Mesodermal cell (in vitro differentiated cells): ENCODE data around the gene RTF1. TPM values are rescaled to one million over a fixed set of nuclear protein-coding genes. Genes with fewer than 3 reads are reported as not detected.
"Not testable (repeated sequence)": the region's sequence is repeated elsewhere in the genome, so short reads cannot be mapped to it uniquely, and the experiment has no call there.

Source experiments
- H3K27ac ChIP-seq: 2 replicates; pipeline ENCODE4 v1.7.0; 2013; ENCODE audit warnings: mild to moderate bottlenecking, low read depth, low read length, moderate library complexity; ENCODE audit not compliant: severe bottlenecking
- H3K36me3 ChIP-seq: 2 replicates; pipeline ENCODE4 v1.7.1; 2013; ENCODE audit warnings: mild to moderate bottlenecking, low read length, moderate library complexity; ENCODE audit not compliant: control insufficient read depth, insufficient read depth
- H3K4me1 ChIP-seq: one replicate; pipeline ENCODE4 v1.7.1; 2013; ENCODE audit warnings: mild to moderate bottlenecking, low read length; ENCODE audit not compliant: insufficient read depth, control insufficient read depth, poor library complexity, severe bottlenecking
- H3K4me3 ChIP-seq: 2 replicates; pipeline ENCODE4 v1.7.0; 2013; ENCODE audit warnings: low read length, control low read depth, mild to moderate bottlenecking; ENCODE audit not compliant: insufficient read depth, poor library complexity, severe bottlenecking; ENCODE audit errors: extremely low read depth
- H3K9me3 ChIP-seq: 2 replicates; pipeline ENCODE4 v1.7.1; 2013; ENCODE audit warnings: mild to moderate bottlenecking, low read length, moderate library complexity; ENCODE audit not compliant: control insufficient read depth
- WGBS, 2 experiments: methylation state at CpG; one replicate each; pipeline ENCODE4 v1.1.5; 2013; ENCODE audit warnings: missing lambda C conversion rate in 2 of 2; ENCODE audit not compliant: insufficient coverage in 2 of 2; 5-methylcytosine and 5-hydroxymethylcytosine counted together
- polyA plus RNA-seq, 2 experiments: library from polyadenylated mRNA; stranded (reverse); fragments of 50-300 nt; gene quantifications; one replicate each; pipeline ENCODE4 v1.2.3, GENCODE V29; 2013

RTF1 gene
- polyA plus RNA-seq (2013, experiment 1 of 2), result 54.5 TPM
- polyA plus RNA-seq (2013, experiment 2 of 2), result 53.4 TPM

DNA sequence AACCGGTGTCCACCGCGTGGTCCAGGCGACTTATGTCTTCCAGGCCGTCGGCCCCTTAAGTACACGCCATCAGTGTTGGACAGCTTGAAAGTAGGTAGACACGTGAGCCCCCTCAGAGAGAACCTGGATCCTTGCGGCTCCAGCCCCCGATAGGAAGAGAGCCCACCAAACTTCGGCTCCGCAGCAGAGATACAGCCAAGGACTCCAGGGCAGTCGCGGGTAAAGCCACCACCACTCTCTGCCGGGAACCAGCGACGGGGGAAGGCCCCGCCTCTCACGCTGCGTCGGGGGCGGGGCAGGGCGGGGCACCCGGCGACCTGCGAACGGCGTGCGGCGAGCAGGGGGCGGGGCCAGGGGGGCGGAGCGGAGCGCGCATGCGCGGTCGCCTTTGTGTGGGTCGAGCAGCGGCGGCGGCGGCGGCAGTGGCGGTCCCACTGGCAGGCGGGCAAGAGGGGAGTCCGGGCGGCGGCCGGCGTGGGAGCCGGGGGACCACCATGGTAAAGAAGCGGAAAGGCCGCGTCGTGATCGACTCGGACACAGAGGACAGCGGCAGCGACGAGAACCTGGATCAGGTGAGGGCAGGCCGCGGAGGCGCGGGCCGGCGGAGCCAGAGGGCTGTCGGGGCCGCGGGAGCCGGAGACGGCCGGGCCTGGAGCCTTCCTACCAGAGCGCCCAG lies at the start of gene RTF1:
Gene RTF1, plus strand, starts transcription at position 354 of the 676 bp plus-strand sequence. Its CDS starts 21 bp downstream, at position 375.
- WGBS, 2 experiments, result 0% methylated on average over 58 to 65 of the region's 74 CpGs
- H3K36me3 ChIP-seq, result peaks cover 6% of the 10 kb centered on the region
- no peaks in the 10 kb centered on the region for H3K4me1 ChIP-seq
- no peaks in the 10 kb centered on the region for H3K9me3 ChIP-seq
- H3K27ac ChIP-seq, result peak within 1 kb of the TSS; percentile 67
- peak within 1 kb of the TSS; percentile 95 for H3K4me3 ChIP-seq

DNA sequence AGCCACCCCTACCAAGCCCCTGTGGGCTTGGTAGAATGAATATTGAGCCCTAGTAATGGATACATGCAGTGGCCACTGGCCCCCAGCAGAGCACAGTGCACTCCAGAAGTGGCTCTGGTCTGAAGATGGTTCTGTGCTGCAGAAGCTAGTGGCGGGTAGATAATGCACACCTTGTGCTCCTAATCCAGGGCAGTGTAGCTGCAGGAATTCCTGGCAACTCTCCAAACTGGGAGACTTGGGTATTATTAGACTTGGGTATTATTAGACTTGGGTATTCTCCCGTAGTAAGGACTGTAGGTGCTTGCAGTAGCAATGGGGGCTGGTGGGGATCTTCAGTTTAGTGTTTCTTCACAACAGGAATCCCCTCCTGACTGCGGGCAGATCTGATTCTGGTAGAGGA lies 49.5 kb upstream of the RTF1 start:
- peaks cover 90% of the 10 kb centered on the region for H3K36me3 ChIP-seq
- H3K4me3 ChIP-seq, result no peak overlapping the region
- H3K4me1 ChIP-seq, result no peaks in the 10 kb centered on the region
- H3K27ac ChIP-seq, result no peak overlapping the region
- 92 to 100% methylated on average over 3 of the region's 3 CpGs for WGBS, 2 experiments
- no peaks in the 10 kb centered on the region for H3K9me3 ChIP-seq

DNA sequence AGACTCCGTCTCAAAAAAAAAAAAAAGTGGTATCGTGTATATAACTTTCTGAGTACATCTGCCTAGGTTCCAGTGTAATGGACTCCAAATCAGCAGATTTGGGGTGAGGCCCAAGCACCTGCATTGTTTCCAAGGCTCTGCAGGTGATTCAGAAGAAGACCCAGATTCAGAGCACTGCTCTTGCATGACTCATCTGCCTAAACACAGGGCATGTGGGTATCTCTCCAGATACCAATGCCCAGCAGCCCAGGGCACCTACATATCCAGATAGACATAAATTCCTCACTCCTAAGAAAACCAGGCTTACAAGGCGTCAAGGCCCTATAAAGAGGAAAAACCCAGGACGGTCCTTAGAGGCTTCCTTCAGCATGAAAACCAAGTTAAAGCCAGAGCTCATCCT lies 38.9 kb upstream of the RTF1 start:
- Histone ChIP-seq H3K4me3 (no peak overlapping the region), H3K36me3 (peaks cover 81% of the 10 kb centered on the region), H3K4me1 (no peaks in the 10 kb centered on the region), H3K27ac (no peak overlapping the region), H3K9me3 (no peaks in the 10 kb centered on the region)
- WGBS, 2 experiments, result 91 to 97% methylated on average over 3 to 4 of the region's 4 CpGs

DNA sequence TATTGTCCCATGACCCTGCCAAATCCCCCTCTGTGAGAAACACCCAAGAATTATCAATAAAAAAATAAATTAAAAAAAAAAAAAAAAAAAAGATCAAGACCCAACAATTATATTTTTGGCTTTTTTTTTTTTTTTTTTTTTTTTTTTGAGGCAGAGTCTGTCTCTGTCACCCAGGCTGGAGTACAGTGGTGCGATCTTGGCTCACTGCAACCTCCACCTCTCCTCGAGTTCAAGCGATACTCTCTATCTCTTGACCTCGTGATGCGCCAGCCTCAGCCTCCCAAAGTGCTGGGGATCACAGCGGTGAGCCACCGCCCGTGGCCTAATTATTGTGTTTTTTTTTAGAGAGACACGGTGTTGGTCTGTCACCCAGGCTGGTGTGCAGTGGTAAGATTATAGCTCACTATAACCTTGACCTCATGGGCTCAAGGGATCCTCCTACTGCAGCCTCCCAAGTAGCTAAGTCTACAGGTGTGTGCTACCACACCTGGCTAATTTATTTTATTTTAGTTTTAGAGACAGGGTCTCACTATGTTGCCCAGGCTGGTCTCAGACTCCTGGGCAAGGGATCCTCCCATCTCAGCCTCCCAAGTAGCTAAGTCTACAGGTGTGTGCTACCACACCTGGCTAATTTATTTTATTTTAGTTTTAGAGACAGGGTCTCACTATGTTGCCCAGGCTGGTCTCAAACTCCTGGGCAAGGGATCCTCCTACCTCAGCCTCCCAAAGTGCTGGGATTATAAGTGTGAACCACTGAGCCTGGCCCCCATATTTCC lies 32.7 kb upstream of the RTF1 start:
- whole genome bisulfite sequencing, 2 experiments, result 94 to 99% methylated on average over 9 of the region's 9 CpGs

DNA sequence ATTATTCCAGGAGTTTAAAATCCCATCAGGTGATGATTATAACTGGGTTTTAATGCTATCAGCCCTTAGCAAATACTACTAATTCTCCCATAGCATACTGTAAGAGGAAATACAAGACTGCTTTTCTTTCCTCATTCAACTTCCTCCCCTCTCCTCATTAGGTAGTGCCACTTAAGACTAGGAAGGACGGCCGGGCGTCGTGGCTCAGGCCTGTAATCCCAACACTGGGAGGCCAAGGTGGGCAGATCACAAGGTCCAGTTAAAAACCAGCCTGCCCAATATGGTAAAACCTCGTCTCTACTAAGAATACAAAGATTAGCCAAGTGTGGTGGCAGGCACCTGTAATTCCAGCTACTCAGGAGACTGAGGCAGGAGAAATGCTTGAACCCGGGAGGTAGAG lies 29.2 kb upstream of the RTF1 start:
- Histone ChIP-seq H3K9me3 (no peaks in the 10 kb centered on the region), H3K27ac (no peak overlapping the region), H3K4me1 (no peaks in the 10 kb centered on the region), H3K36me3 (peaks cover 19% of the 10 kb centered on the region), H3K4me3 (no peak overlapping the region)
- WGBS, 2 experiments, result 79 to 88% methylated on average over 4 to 6 of the region's 6 CpGs

More for the DNA sequence above, 32.7 kb upstream of the RTF1 start:
- not testable (repeated sequence) for H3K4me3 ChIP-seq, H3K9me3 ChIP-seq, H3K4me1 ChIP-seq, H3K27ac ChIP-seq
- peaks cover 40% of the 10 kb centered on the region for H3K36me3 ChIP-seq

DNA sequence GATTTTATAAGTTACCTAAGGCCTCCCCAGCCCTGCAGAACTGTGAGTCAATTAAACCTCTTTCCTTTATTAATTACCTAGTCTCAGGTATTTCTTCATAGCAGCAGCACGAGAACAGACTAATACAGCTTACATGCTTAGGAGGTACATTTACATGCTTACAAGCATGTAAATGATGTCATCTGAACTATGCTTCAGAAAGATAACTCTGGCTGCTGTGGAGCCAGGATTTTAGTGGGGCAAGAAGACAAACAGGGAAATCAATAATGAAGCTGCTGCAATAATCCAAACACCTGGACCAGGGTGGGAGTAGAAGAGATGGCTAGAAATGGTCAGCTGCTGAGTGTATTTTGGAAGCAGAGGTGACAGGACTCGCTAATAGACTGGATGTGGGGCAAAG lies 24.2 kb upstream of the RTF1 start:
- Histone ChIP-seq H3K36me3 (peaks cover 41% of the 10 kb centered on the region), H3K27ac (no peak overlapping the region), H3K4me1 (no peaks in the 10 kb centered on the region), H3K4me3 (no peak overlapping the region), H3K9me3 (no peaks in the 10 kb centered on the region)
- WGBS, 2 experiments, result 91 to 94% methylated on average over 1 to 2 of the region's 2 CpGs

DNA sequence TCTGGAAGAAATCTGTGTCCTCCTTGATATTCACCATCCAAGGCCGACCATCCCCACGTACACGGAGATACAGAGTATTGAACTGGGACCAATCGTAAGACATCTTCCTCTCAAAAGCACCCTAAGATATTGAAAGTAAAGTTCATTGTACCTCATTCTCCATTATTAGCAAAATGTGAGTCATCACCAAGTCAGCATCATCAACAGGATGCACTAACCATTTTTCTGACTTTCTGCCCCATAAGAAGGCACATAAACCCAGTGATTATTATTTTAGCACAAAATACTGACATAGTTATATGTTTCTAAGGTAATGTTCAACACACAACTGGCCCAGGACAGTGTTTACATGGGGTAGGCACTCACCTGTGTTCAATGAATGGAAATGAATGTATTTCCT lies 22.0 kb upstream of the RTF1 start:
- Histone ChIP-seq H3K9me3 (no peaks in the 10 kb centered on the region), H3K36me3 (peaks cover 32% of the 10 kb centered on the region), H3K27ac (no peak overlapping the region), H3K4me3 (no peak overlapping the region), H3K4me1 (no peaks in the 10 kb centered on the region)
- WGBS, 2 experiments, result 96% methylated on average over 4 of the region's 4 CpGs; no CpG with 5 or more reads in 1 of the 2 experiments

DNA sequence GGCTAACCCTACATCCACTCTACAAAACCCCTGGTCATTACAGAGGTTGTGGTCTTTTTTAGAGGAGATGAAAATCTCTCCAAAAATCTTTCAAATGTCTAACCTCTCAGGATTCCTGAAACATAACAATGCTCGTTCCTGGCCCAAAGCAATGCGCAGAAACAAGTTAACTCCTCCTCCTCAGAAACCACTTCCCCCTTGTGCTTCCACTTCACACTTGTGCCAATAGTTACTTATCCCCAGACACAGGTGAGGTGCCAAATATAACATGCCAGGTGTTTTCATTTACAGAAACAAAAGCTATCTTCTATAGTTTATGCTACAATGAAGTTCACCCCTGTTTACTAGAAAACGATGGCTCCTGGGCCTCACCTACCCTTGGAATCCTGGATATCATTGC lies 20.8 kb upstream of the RTF1 start:
- no peaks in the 10 kb centered on the region for H3K4me1 ChIP-seq
- no peak overlapping the region for H3K4me3 ChIP-seq
- peaks cover 32% of the 10 kb centered on the region for H3K36me3 ChIP-seq
- H3K9me3 ChIP-seq, result no peaks in the 10 kb centered on the region
- no peak overlapping the region for H3K27ac ChIP-seq
- WGBS, 2 experiments, result 95 to 100% methylated on average over 1 to 3 of the region's 3 CpGs

DNA sequence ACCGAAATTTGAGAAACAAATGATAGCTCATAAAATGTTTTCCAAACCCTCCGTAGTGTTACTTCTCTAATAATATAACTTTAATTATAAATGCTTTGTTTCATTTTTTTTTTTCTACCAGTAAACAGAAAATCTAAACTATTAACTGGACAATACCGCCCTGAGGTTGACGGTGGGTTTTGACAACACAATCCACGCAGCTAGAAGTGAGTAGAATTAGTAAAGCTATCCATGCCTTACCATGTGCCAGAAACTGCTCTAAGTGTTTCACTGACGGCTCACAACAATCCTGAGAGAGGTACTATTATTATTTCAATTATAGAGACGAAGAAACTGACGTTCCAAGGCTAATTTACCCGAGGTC lies 15.0 kb upstream of the RTF1 start:
- 0 to 9% methylated on average over 3 of the region's 9 CpGs for WGBS, 2 experiments
- Histone ChIP-seq H3K4me3 (peak overlapping the region; percentile 90), H3K9me3 (no peaks in the 10 kb centered on the region), H3K4me1 (no peaks in the 10 kb centered on the region), H3K36me3 (peaks cover 5% of the 10 kb centered on the region), H3K27ac (peak overlapping the region; percentile 39)

DNA sequence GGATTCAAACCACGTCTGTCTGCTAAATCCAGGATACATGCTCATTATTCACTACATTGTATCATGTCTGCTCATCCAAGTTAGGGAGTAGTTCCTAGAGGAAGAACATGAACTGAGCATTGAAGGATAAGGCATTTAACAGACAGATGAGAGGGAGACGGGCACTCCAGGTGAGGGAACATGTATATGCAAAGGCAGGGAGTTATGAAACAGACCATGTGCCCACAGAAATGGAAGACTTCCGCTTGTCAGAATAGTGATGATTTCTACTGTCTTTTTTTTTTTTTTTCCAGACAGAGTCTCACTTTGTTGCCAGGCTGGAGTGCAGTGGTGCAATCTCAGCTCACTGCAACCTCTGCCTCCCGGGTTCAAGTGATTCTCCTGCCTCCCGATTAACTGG lies 9.6 kb upstream of the RTF1 start:
- Histone ChIP-seq H3K9me3 (no peaks in the 10 kb centered on the region), H3K4me3 (no peak overlapping the region), H3K4me1 (no peaks in the 10 kb centered on the region), H3K27ac (no peak overlapping the region), H3K36me3 (no peaks in the 10 kb centered on the region)
- 93 to 96% methylated on average over 3 to 5 of the region's 5 CpGs for WGBS, 2 experiments

DNA sequence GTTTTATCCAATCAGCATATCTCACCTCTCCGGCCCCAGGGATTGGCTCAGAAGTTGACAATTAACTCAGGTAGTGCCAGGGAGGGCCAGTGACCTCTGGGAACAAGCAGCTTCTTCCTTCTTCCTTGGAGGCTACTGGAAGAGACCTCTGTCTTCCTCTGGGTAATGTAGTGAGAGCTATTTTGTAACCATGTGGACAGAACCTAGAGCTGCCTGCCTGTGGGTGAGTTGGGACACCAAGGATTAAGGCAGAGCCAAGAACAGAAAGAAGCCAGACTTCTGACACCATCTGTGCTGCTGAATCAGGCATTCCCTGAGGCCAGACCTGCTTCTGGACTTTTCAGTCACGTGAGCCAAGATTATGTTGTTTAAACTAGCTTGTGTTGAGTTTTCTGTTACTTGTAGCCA lies 8.7 kb upstream of the RTF1 start:
- H3K4me1 ChIP-seq, result no peaks in the 10 kb centered on the region
- H3K4me3 ChIP-seq, result no peak overlapping the region
- H3K36me3 ChIP-seq, result no peaks in the 10 kb centered on the region
- no peaks in the 10 kb centered on the region for H3K9me3 ChIP-seq
- WGBS, 2 experiments, result 88 to 100% methylated on average over 1 of the region's 2 CpGs
- H3K27ac ChIP-seq, result peak overlapping the region; percentile 23
